ENCODE measurements around the gene GNG7.
"Not testable (repeated sequence)": the region's sequence is repeated elsewhere in the genome, so short reads cannot be mapped to it uniquely, and the experiment has no call there.

GNG7 gene

DNA sequence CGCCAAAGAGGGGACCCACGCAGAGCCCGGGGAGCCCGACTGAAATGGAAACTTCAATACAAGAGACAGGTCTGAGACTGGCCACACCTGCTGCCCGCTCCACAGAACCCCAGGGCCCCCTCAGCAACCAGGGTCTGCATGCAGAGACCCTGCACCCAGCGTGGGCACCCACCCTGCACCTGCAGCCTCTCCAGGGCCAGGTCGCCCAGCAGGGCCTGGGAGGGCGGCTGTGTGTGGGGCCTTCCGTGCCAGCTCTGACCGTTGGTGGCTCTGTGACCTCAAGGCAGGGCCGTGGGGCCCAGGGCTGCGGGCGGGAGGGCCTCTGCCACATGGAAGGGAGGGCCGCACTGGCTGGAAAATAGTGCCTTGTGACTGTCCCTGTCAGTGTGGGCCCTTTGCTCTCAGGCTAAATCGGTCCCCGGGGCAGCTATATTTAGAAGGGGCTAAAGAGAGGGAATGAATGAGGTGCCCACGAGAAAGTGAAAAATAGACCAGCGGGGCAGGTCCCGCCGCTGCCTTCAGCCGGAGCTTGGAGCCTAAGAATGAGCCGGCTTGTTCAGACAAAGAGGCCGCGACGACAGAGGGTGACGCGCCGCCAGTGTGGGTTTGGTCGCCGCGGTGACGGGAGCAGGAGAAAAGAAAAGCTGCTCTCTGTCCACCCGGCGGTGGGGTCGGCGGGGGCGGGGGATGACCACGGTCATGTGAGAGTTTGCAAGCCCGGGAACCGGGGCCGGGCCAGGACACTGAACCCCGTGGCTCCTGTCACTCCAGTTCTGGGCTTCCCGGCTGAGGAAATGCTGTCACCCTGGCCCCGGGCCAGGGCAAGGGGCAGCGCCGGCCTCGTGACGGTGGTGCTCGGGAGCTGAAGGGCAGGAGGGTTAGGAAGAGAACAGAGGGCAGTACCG, 156.1 kb downstream of the GNG7 start:
- DNase-seq: no peak

DNA sequence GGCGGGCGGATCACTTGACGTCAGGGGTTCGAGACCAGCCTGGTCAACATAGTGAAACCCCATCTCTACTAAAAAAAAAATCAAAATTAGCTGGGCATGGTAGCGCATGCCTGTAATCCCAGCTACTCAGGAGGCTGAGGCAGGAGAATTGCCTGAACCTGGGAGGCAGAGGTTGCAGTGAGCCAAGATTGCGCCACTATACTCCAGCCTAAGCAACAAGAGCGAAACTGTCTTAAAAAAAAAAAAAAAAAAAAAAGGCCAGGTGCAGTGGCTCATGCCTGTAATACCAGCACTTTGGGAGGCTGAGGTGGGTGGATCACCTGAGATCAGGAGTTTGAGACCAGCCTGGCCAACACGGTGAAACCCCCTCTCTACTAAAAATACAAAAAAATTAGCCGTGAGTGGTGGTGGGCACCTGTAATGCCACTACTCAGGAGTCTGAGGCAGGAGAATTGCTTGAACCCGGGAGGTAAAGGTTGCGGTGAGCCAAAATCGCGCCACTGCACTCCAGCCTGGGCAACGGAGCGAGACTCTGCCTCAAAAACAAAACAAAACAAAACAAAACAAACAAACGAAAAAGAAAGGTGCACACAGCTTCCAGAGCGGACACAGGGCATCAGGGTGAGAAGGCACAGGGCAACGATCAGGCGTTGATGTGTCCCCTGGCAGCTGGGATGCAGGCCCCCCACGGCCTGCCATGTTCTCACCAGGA, 156.9 kb downstream of the GNG7 start:
- not testable (repeated sequence) for DNase-seq

DNA sequence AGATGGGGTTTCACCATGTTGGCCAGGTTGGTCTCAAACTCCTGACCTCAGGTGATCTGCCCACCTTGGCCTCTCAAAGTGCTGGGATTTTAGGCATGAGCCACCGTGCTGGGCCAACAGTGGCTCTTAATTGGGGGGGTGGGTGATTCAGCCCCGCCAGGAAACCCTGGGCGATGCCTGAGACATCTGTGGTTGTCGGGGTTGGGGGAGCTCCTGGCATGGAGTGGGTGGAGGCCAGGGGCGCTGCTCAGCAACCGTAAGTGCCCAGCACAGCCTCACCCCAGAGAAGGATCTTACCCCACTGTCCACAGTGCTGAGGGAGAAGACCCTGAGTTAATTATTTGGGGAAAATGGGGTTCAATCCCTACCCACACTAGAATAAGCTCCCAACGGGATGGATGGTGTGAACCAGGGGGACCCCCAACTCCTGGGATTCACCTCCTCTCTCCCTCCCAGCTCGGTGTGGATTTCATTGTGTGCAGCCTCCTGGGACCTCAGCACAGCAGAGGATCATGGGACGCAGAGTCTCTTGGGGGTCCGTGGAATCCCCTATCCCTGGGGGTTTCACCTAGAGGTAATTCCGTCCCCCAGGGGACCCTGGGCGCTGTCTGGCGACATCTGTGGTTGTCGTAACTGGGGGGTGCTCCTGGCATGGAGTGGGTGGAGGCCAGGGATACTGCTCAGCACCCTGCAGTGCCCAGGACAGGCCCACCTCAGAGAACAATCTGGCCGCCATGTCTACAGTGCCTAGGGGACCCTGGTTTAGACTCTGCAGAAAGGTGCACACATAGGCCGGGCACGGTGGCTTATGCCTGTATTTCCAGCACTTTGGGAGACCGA, 157.7 kb downstream of the GNG7 start:
- DNase-seq: no peak

DNA sequence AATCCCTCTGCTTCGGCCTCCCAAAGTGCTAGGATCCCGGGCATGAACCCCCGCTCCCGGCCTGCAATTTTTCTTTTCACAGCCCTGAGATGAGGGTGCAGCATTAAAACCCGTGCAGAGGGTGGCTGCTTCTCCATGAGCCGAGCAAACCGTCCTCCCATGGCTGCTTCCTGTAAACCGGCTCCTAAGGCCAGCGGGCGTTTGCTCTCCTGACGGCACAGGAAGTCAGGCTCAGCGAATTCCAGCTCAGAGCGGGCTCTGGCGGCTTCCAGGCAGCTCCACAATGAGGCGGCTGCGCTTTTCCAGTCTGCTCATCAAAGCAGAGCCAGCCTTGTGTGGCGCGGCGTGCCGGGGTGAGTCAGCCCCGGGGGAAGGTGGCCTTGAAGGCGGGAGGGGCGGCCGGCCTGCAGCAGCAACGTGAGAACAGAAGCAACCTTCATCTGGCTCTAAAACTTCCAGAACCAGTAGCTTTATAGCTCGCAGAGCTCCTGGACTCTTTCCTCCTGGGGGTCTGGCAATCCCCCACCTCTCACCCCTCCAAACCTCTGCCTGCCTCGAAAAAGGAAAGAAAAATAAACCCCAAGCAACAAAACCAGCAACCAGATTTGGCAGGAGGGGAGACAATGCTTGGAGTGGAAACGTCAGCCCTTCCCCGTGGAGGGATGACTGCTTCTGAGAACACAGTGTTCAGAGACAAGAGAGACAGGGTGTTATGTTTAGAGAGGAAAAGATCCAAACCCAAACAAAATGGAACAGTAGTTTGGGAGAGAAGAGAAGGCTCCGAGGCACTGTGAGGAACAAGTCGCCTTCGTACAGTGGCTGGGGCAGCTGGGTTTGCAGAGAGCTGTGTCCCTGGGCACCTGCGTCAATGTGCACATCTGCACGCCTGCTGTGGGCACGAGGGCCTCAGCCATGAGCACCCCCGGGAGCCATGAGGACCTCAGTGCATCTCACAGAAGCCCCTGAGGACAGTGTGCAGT, 158.7 kb downstream of the GNG7 start:
- DNase-seq: peak; percentile 70

DNA sequence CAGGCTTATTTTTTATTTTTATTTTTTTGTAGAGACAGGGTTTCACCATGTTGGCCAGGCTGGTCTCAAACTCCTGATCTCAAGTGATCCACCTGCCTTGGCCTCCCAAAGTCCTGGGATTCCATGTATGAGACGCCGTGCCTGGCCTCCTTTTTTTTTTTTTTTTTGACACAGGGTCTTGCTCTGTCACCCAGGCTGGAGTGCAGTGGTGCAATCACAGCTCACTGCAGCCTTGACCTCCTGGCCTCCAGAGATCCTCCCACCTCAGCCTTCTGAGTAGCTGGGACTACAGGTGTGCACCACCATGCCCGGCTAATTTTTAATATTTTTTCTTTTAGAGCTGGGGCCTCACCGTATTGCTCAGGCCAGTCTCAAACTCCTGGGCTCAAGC, 159.4 kb downstream of the GNG7 start:
- not testable (repeated sequence) for DNase-seq

DNA sequence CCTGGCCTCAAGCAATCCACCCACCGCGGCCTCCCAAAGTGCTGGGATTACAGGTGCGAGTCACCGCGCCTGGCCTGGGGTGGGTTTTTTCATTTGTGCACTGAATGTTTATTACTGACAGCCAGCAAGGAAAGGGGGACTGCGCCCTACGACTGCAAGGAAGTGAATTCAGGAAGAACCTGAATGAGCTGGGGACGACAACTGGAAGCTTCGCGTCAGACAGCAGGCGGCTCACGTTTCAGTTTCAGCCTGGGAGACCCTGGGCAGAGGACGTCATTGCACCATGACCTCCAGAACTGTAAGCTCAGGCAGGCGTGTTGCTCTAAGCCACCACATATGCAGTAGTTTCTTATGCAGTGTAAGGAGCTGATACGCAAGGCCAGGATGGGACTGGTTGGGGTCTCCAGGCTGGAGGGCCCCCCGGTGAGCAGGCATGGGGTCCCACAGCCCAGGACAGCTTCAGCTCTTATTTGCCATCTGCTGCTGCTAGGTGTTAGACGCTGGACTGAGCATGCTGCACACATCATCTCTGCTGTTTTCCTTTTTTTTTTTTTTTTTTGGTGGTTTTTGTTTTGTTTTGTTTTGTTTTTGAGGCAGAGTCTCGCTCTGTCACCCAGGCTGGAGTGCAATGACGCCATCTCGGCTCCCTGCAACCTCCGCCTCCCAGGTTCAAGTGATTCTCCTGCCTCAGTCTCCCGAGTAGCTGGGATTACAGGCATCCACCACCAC, 160.0 kb downstream of the GNG7 start:
- peak; percentile 35 for DNase-seq

DNA sequence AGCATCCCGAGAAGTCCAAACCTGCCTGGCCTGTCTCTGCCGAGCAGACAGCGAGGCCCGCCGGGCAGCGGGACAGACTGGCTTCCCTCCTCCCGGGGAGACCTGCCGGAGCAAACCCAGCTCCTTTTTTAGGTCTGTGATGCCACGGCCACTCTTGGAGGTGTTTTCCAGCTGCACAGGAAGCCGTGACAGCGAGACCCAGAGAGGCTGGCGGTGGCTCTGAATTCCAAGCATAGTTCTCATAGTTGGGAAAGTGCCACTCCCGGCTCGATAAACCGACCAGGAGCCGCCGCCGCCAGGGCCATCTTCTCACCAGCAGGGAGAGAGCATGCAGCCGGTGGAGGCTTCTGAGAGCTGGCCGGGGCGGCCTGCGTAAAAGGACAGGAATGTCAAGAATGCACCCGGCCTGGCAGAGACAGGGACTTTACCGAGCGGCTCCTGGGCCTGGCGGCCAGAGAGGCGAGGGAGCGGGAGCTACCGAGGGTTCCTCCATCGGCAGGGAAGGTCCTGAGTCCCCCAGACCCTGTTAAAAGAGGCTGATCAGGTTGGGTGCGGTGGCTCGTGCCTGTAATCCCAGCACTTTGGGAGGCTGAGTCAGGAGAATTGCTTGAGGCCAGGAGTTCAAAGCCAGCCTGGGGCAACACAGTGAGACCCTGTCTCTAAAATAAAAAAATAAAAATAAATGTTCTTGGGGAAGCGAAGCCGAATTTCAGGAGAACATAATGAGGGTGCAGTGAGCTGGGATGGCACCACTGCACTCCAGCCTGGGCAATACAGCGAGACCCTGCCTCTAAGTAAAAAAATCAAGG, 161.6 kb downstream of the GNG7 start:
- DNase-seq: no peak

DNA sequence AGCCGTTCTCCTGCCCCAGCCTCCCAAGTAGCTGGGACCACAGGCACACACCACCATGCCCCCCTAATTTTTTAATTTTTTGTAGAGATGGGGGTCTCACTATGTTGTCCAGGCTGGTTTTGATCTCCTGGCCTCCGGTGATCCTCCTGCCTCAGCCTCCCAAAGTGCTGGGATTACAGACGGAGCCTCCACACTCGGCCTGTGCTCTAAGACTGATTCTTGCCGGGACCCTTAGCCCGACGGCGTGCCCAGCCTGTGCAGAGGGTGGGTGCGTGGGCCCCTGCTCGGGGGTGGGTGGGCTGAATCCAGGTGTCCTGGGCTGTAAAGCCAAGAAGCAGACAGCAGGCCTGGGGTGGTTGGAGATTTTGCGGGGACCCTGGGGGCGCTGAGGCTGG, 162.2 kb downstream of the GNG7 start:
- DNase-seq: no peak

DNA sequence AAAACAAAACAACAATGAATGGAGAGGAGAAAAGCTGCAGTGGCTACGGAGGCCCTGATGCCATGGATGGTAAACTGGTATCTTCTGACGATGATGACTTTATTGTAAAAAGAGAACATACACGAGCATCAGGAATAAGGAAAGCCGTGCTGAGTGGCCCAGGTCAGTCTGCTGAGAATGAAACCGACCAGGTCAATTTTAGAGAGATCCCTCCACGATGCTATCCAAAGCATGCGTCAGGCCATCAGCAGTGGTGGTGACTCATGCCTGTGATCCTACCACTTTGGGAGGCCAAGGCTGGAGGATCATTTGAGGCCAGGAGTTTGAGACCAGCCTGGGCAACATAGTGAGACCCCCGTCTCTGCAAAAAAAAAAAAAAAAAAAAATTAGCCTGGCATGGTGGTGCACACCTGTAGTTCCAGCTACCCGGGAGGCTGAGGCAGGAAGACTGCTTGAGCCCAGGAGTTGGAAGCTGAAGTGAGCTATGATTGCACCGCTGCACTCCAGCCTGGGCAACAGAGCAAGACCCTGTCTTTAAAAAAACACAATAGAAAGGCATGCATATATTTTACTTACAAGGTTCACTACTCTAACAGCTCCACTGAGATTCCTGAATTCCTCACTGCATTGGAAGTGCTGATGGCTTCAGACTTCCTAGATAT, 164.3 kb downstream of the GNG7 start:
- DNase-seq: no peak

DNA sequence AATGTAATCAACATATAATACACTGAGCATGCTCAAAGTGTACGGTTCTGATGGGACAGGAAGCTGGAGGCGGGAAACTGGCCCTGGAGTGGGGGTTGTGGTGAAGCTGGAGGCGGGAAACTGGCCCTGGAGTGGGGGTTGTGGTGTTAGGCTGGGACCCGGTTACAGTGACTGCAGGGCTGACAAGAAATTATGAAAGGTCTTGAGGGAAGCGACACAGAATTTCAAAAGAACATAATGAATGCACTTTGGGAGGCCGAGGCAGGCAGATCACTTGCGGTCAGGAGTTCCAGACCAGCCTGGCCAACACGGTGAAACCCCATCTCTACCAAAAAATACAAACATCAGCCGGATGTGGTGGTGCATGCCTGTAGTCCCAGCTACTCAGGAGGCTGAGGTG, 164.9 kb downstream of the GNG7 start:
- not testable (repeated sequence) for DNase-seq

DNA sequence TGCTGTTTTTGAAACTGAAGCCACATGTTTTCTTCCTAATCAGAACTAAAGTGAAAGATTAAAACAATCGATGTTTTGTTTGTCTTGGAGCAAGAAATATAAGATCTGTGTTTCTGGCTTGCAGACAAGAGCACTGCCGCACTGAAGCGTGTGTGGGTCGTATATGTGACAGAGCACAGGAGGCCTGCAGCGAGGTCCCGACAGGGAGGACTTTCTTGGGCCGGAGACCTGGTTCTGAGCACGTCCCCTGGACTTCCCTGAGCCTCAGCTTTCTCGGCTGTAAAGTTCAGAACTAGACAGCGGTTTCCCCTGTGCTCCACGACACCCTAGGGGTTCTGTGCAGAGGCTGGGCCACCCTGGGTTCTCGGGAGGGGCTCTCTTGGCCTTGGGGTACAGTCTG, 166.0 kb downstream of the GNG7 start:
- no peak for DNase-seq

DNA sequence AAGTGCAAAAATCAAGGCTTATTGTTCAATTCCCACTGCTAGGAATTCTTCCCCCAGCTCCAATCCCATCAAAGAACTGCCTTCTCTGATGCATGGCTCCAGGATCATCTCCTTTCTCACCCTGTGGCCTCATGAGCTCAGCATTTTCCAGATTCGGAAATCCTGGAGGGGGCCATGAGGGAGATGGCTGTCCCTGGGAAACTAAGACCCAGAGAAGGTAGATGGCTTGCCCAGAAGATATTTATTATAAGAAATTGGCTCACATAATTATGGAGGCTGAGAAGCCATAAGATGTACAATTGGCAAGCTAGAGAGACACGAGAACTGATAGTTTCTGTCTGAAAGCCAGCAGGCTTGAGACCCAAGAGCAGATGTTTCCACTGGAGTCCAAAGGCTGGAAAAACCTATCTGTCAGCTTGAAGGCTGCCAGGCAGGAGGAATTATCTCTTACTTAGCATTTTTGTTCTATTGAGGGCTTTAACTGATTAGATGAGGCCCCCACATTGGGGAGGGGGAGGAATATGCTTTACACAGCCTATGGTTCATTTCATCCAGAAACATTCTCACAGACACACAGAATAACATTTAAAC, 168.0 kb downstream of the GNG7 start:
- no peak for DNase-seq

DNA sequence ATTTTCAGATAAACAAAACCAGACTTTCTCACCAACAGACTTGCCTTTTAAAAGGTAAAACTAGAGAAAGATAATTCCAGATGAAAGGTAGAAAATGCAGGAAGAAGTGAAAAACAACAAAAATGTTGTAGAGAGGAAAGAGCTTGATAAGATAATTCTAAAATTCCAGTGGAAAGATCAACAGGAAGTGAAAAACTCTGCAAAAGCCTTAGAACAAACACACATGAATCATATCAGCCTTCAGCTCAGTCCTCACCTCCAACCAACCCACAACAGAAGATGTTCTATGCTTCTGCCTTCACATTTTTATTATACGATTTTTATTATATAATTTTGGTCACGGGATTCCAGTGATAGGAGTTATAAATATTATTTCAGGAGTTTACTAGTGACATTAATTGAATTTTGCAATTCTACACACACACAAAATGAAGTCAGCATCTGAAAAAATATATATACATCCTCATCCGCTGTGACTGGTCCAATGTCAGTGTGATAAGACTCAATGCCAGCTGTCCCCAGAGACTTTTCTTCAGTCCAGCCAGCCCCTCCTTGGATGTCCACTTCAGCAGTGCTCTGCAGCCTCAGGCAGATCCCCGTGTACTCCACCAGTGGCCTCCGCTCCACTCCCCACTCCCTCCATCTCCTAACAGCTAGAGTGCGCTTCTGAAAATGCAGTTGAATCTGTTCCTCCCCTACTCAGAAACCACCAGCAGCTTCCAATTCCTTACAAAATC, 168.6 kb downstream of the GNG7 start:
- DNase-seq: no peak

DNA sequence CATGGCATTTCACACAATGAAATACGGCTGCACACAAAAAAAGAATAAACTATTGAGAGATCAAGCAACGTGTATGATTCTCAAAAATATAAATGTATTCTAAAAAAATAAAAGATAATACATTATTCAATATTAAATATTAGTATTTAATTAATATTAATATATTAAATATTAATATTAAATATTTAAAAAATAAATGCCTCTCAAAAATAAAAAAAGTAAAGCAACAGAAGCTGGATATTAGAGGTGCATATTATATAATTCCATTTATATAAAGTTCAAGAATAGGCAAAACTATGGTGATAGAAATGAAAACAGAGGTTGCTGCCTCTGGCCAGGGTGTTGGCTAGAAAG, 169.4 kb downstream of the GNG7 start:
- DNase-seq: no peak

DNA sequence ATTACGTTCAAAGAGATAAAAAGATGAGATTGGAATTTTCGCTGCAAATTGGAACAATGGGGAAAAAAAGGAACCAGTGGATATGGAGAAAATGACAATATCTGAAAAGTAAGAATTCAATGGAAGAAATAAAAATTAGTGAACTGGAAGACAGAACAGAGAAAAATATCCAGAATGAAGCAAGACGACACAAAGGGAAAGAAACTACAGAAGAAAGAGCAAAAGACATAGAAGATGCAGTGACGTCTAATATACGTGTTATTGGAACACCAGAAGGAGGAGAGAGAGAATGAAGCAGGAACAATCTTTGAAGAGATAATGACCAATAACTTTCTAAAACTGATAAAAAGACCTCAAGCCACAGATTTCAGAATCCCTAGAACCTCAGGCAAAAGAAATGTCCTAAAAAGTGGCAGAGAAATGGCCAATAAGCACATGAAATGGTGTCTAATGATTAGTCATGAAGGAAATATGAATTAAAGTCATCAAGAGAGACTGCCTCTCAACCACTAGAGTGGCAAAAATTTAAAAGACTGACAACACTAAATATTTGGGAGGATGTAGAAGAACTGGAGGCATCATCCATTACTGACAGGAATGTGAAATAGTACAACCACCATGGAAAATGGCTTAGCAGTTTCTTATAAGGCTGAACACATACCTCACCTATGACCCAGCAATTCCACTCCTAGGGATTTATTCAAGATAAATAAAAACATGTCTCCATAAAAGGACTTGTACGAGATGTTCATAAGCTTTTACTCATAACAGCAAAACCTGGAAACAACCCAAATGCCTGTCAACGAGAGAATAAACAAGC, 170.0 kb downstream of the GNG7 start:
- DNase-seq: no peak

DNA sequence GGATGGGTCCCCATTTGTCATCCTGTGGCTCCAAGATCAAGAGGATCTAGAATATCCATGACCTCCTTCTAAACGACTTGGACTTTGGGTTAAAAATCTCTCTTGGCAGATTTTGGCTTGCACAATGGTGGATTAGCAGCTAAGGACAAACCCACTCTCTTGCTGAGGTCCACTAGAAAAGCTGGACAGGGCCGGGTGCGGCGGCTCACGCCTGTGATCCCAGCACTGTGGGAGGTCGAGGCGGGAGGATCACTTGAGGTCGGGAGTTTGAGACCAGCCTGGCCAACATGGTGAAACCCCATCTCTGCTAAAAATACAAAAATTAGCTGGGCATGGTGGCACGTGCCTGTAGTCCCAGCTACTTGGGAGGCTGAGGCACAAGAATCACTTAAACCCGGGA, 172.6 kb downstream of the GNG7 start:
- DNase-seq: not testable (repeated sequence)

DNA sequence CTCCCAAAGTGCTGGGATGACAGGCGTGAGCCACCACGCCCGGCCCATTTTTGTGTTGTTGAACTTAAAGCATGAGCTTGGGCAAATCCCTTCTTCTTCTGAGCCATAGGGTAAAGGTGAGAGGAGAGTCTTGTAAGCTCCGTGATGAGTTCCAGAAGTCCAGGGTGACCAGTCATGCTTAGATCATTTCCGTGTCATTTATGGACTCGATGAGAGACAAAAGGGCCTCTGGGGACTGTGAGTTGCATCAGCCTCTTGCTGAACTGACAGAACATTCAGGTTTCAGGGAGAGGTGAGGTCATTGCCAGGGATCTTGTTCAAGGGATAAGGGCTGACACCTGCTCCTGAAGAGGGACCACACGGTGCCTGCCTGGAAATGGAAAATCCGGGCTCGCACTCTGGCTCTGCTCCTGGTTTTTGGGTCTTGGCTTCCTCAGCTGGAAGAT, 173.0 kb downstream of the GNG7 start:
- peak; percentile 57 for DNase-seq

DNA sequence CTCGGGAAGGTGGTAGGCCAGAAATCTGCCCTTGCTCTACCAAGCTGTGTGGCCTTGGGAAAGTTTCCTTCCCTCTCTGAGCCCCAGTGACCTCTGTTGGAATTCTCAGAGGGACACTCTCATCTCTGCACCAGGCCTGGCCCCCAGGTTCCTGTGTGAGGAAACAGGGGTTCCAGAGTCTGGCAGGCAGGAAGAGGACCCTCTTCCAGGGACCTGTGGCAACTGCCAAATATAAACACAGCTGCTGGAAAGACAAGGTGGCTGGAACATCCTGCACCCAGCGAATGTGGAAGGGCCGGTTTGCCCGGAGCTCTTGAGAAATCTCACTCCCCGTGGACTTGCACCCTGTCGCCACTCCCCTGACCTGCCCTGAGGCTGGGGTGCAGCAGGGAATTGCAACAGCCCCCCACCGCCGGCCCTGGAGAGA, 173.8 kb downstream of the GNG7 start:
- DNase-seq: no peak
